HEK293 (cell line): ENCODE results near the gene CCDC167.

ENCODE experiments used
- PRDM1 ChIP-seq: fragments of 450-650 bp; formaldehyde crosslinking; IDR thresholded peaks from 2 replicates; pipeline ENCODE4; 2016; ENCODE audit warnings: missing biosample characterization, missing genetic modification characterization
- TCF7L2 ChIP-seq: IDR thresholded peaks from 2 replicates; pipeline ENCODE4 v1.6.1; 2011; ENCODE audit warnings: low read depth, mild to moderate bottlenecking, inconsistent platforms, low read length, moderate library complexity, borderline replicate concordance
- ZNF473 ChIP-seq: fragments of 450-650 bp; formaldehyde crosslinking; IDR thresholded peaks from 2 replicates; pipeline ENCODE4 v1.5.1; 2017; ENCODE audit warnings: missing biosample characterization, missing genetic modification characterization
- ZNF558 ChIP-seq: fragments of 450-650 bp; formaldehyde crosslinking; IDR thresholded peaks from 2 replicates; pipeline ENCODE4 v1.5.1; 2016; ENCODE audit warnings: missing biosample characterization, missing genetic modification characterization
- ZNF621 ChIP-seq: fragments of 450-650 bp; formaldehyde crosslinking; IDR thresholded peaks from 2 replicates; pipeline ENCODE4 v1.5.1; 2017; ENCODE audit warnings: missing biosample characterization, missing genetic modification characterization
- ZNF624 ChIP-seq: fragments of 450-650 bp; formaldehyde crosslinking; IDR thresholded peaks from 2 replicates; pipeline ENCODE4 v1.5.1; 2017; ENCODE audit warnings: missing biosample characterization, missing genetic modification characterization
- TF ChIP-seq, protein P1 (sequence below): fragments of 450-650 bp; formaldehyde crosslinking; IDR thresholded peaks from 2 replicates; pipeline ENCODE4 v1.5.1; 2016; ENCODE audit warnings: missing biosample characterization, missing genetic modification characterization

DNA sequence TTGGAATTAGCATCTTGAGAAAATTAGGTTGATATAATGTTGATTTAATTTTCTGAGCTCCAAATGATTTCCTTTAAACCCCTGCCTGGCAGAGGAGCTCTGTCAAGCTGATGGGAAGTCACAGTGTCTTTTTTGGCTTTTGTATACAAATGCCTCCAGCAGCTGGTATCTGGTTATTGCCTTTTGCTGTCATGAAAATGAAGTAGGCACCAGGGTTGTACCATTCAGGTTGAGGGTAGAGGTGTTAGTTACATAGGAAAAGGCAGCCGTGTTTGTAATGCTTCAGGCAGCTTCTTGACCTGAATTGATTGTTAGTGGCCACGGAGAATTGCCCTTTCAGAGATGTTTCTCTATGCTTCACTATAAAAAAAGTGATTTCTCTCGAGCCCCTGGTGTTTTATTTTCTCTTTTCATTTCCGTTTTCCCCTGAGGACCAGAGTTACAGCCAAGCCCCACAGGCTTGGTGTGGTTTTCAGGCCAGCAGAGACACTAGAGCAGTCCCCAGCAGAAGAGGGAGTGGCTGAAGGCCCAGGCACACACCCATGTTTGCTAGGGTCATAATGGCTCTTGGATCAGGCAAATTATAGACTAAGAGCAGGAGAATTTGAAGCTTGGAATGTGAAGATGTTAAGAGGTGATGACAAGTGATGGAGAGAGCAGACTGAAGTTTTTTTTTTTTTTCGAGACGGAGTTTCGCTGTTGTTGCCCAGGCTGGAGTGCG lies 45.1 kb downstream of the CCDC167 start:
- no peak for TF ChIP-seq ZNF473 (tag by site-specific recombination)
- TF ChIP-seq TCF7L2 = no peak
- no peak for TF ChIP-seq ZNF558 (tag by site-specific recombination)
- TF ChIP-seq, protein P1, sequence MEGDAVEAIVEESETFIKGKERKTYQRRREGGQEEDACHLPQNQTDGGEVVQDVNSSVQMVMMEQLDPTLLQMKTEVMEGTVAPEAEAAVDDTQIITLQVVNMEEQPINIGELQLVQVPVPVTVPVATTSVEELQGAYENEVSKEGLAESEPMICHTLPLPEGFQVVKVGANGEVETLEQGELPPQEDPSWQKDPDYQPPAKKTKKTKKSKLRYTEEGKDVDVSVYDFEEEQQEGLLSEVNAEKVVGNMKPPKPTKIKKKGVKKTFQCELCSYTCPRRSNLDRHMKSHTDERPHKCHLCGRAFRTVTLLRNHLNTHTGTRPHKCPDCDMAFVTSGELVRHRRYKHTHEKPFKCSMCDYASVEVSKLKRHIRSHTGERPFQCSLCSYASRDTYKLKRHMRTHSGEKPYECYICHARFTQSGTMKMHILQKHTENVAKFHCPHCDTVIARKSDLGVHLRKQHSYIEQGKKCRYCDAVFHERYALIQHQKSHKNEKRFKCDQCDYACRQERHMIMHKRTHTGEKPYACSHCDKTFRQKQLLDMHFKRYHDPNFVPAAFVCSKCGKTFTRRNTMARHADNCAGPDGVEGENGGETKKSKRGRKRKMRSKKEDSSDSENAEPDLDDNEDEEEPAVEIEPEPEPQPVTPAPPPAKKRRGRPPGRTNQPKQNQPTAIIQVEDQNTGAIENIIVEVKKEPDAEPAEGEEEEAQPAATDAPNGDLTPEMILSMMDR (tag by site-specific recombination) = no peak
- no peak for TF ChIP-seq ZNF624 (tag by site-specific recombination)
- TF ChIP-seq ZNF621 (tag by site-specific recombination) = no peak
- no peak for TF ChIP-seq PRDM1 (tag by site-specific recombination)
